Measurements from ENCODE around the gene MUC13. TPM values are rescaled to one million over a fixed set of nuclear protein-coding genes. Genes with fewer than 3 reads are reported as not detected.
A peak's percentile ranks its signal among the peaks of the same experiment; 100 is the strongest.

MUC13 gene
- total RNA-seq, 4 donors from 2014 or later: 1.7 TPM; not detected in 3

DNA sequence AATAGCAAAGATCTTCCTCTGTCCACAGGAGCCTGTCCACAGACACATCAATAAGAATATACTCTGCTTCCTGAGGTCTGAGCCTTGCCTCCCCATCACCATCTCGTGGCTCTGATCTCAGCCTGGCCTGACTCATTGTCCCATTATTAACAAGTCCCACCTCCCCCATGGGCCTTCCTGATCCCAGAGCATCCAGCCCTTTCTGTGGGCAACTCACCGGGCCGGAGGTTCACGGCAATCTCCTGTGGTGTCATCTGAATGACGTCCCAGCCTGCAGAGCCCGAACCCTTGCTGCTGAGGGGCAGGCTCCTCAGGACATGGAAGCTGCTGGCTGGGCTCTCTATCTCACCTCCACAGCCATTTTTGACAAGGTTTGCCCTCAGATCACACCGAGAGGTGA lies 75.5 kb downstream of the MUC13 start:
- no peak overlapping the region for H3K4me3 ChIP-seq
- ATAC-seq (no peak), DNase-seq (no peak)
- no peaks in the 10 kb centered on the region for H3K9me3 ChIP-seq
- peaks cover 0 to 9% of the 10 kb centered on the region in 2 donors for H3K36me3 ChIP-seq
- in situ Hi-C loops (cut with MboI; ENCODE audit: low sequenced_read_pairs in 4 of 4) (no loop called here), intact Hi-C loops (cut with DNase I; ENCODE audit: low total_unique reads) (no loop called here)
- H3K27ac ChIP-seq: peak overlapping the region in 3 of 4 donors; percentile 53 to 69 (median 61)
- H3K4me1 ChIP-seq: peaks cover 10 to 12% of the 10 kb centered on the region in 2 donors
- H3K27me3 ChIP-seq: no peaks in the 10 kb centered on the region
- no peak for TF ChIP-seq POLR2A (IDR thresholded peaks at IDR 0.05)
- TF ChIP-seq, protein P1, sequence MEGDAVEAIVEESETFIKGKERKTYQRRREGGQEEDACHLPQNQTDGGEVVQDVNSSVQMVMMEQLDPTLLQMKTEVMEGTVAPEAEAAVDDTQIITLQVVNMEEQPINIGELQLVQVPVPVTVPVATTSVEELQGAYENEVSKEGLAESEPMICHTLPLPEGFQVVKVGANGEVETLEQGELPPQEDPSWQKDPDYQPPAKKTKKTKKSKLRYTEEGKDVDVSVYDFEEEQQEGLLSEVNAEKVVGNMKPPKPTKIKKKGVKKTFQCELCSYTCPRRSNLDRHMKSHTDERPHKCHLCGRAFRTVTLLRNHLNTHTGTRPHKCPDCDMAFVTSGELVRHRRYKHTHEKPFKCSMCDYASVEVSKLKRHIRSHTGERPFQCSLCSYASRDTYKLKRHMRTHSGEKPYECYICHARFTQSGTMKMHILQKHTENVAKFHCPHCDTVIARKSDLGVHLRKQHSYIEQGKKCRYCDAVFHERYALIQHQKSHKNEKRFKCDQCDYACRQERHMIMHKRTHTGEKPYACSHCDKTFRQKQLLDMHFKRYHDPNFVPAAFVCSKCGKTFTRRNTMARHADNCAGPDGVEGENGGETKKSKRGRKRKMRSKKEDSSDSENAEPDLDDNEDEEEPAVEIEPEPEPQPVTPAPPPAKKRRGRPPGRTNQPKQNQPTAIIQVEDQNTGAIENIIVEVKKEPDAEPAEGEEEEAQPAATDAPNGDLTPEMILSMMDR (IDR thresholded peaks at IDR 0.05 in 4 of 5, conservative IDR thresholded peaks at IDR 0.05 in 1 of 5): no peak

DNA sequence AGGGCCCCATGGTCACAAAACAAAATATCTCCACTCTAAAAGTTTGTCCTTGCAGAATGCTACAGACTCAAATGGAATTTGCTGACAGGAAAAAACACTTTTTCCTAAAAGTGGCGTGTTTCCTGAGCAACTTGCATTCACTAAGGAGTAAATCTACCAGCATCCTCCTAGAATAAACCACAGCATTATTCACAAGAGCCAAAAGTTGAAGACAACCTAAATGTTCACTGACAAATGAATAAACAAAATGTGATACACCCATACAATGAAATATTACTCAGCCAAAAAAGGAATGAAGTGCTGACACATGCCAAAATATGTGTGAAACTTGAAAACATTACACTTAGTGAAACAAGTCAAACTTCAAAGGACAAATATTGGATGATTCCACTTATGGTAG lies 76.3 kb downstream of the MUC13 start:
- ATAC-seq: no peak
- Histone ChIP-seq H3K27ac (peak overlapping the region in 3 of 4 donors; percentile 53 to 69 (median 61)), H3K4me3 (no peak overlapping the region), H3K4me1 (peaks cover 10 to 12% of the 10 kb centered on the region in 2 donors), H3K9me3 (no peaks in the 10 kb centered on the region), H3K27me3 (no peaks in the 10 kb centered on the region), H3K36me3 (peaks cover 0 to 9% of the 10 kb centered on the region in 2 donors)
- in situ Hi-C loops (cut with MboI; ENCODE audit: low sequenced_read_pairs in 4 of 4): no loop called here
- intact Hi-C loops (cut with DNase I; ENCODE audit: low total_unique reads): no loop called here
- no peak for TF ChIP-seq POLR2A (IDR thresholded peaks at IDR 0.05)
- TF ChIP-seq, protein P1 (IDR thresholded peaks at IDR 0.05 in 4 of 5, conservative IDR thresholded peaks at IDR 0.05 in 1 of 5): no peak
- no peak for DNase-seq

DNA sequence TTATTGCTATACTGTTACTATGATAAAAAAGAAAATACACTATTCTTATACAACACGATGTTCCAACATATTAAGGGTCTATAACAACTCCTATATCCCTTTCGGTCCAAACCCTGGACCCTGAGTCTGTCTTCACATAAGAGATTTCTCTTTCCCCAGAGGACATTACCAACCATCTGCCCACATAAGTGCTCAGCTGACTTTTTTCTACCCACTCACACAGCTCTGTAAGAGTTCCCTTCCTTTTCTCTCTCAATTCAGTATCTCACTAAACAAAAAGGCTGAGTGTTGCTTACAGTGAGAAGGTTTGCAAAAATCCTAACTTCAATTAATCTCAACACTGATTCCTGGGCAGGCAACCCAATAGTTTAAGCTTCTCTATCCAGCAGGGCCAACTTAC lies 77.9 kb downstream of the MUC13 start:
- ATAC-seq: no peak
- Histone ChIP-seq H3K9me3 (no peaks in the 10 kb centered on the region), H3K4me3 (no peak overlapping the region), H3K27me3 (no peaks in the 10 kb centered on the region), H3K36me3 (peaks cover 0 to 9% of the 10 kb centered on the region in 2 donors), H3K4me1 (peaks cover 10 to 12% of the 10 kb centered on the region in 2 donors), H3K27ac (no peak overlapping the region)
- in situ Hi-C loops (cut with MboI; ENCODE audit: low sequenced_read_pairs in 4 of 4): no loop called here
- intact Hi-C loops (cut with DNase I; ENCODE audit: low total_unique reads): no loop called here
- no peak for DNase-seq
- TF ChIP-seq, protein P1 (IDR thresholded peaks at IDR 0.05 in 4 of 5, conservative IDR thresholded peaks at IDR 0.05 in 1 of 5): no peak
- no peak for TF ChIP-seq POLR2A (IDR thresholded peaks at IDR 0.05)

Other genes starting within 250 kb of the MUC13 start
- 1 to 10 TPM; 2.2 to 7.6 (median 6.2) TPM for gene UMPS, start 204.3 kb downstream of the MUC13 start, total RNA-seq
- 100 to 1,000 TPM in 1 of 4 donors, 10 to 100 TPM in 3; 35.2 to 101 (median 71.3) TPM for gene ITGB5, start 47.4 kb downstream of the MUC13 start, total RNA-seq
- 10 to 100 TPM in 3 of 4 donors, 1 to 10 TPM in 1; 9.8 to 27.1 (median 17.6) TPM for gene HEG1, start 121.2 kb upstream of the MUC13 start, total RNA-seq

Data from gastrocnemius medialis (tissue), 4 donors.